ENCODE measurements around the gene SIN3B. TPM values are rescaled to one million over a fixed set of nuclear protein-coding genes. Genes with fewer than 3 reads are reported as not detected.

SIN3B gene
- total and polyA plus RNA-seq, 9 of the 15 experiments (the other 6 are each of a cell fraction or from before 2014, with no cell fraction given): 0.51 to 34.2 (median 14.3) TPM

GRCh38 chr19:16887353-16888265, 58.4 kb downstream of the SIN3B start (continued):
- no peak for TF ChIP-seq AFF4 (CRISPR knock-in tag; IDR thresholded peaks at IDR 0.05)
- TF ChIP-seq ZNF780A (CRISPR knock-in tag; IDR thresholded peaks at IDR 0.05): no peak
- TF ChIP-seq BRF1 (IDR thresholded peaks at IDR 0.05; ENCODE audit: borderline replicate concordance, extremely low read depth, insufficient read length): no peak
- TF ChIP-seq SAFB2 (IDR thresholded peaks at IDR 0.05; ENCODE audit: borderline replicate concordance, low read depth, low read length, severe bottlenecking): no peak
- no peak for TF ChIP-seq PHF20 (IDR thresholded peaks at IDR 0.05; ENCODE audit: partially characterized antibody)
- no peak for TF ChIP-seq MEF2A (IDR thresholded peaks at IDR 0.05; ENCODE audit: control insufficient read depth, low read depth, low read length)
- 0 out of 2 replicates have a peak, but pooled peaks have one; percentile 12 for TF ChIP-seq CBX1 (IDR thresholded peaks at IDR 0.05; ENCODE audit: low read depth)
- no peak for TF ChIP-seq SMARCC2 (IDR thresholded peaks at IDR 0.05; ENCODE audit: low read depth)
- TF ChIP-seq KAT8 (IDR thresholded peaks at IDR 0.05; ENCODE audit: low read depth): no peak
- TF ChIP-seq BCL6 (CRISPR knock-in tag; IDR thresholded peaks at IDR 0.05): no peak
- TF ChIP-seq CHD4 (IDR thresholded peaks at IDR 0.05; ENCODE audit: insufficient read depth, insufficient replicate concordance, low read depth, low read length, poor library complexity, severe bottlenecking): no peak
- TF ChIP-seq ZBTB11 (CRISPR knock-in tag; IDR thresholded peaks at IDR 0.05): peak in 1 of 3 experiments; percentile 69; a peak in 2 of 6 replicates
- TF ChIP-seq KAT2B (IDR thresholded peaks at IDR 0.05; ENCODE audit: low read depth, low read length): no peak
- no peak for TF ChIP-seq CHD1 (IDR thresholded peaks at IDR 0.05; ENCODE audit: low read length)
- no peak for TF ChIP-seq USF2 (CRISPR knock-in tag; IDR thresholded peaks at IDR 0.05)
- TF ChIP-seq TEAD4 (IDR thresholded peaks at IDR 0.05; ENCODE audit: low read length): peak; percentile 50; the same call in 1 of the 2 replicates
- TF ChIP-seq TEAD4 (CRISPR knock-in tag; IDR thresholded peaks at IDR 0.05; ENCODE audit: borderline replicate concordance): no peak
